Caco-2 (cell line): ENCODE results near the gene CABP2. TPM values are rescaled to one million over a fixed set of nuclear protein-coding genes. Genes with fewer than 3 reads are reported as not detected.
A peak's percentile ranks its signal among the peaks of the same experiment; 100 is the strongest.

Source experiments
- Bru-seq: library from RNA; stranded (reverse); fragments of 400-500 nt; gene quantifications from one replicate; lab custom pipeline; 2021; lab: Mats Ljungman, UMichigan
- BruChase-seq, 2 experiments: library from RNA; stranded (reverse); fragments of 400-500 nt; gene quantifications; one replicate each; lab custom pipeline; 2021; lab: Mats Ljungman, UMichigan
- BruUV-seq: library from RNA; stranded (reverse); fragments of 400-500 nt; replicated peaks from 2 replicates; lab custom pipeline; 2021; lab: Mats Ljungman, UMichigan
- CTCF ChIA-PET: fragments of 300-600 bp; sonication (Branson Sonifier 250); formaldehyde crosslinking; loops from one replicate; lab custom pipeline; 2022; ENCODE audit warnings: antibody characterized with exemption; lab: Charles Lee
- POLR2A ChIA-PET: fragments of 300-600 bp; sonication (Branson Sonifier 250); formaldehyde crosslinking; loops from one replicate; lab custom pipeline; 2022; ENCODE audit warnings: antibody characterized with exemption; lab: Charles Lee
- DNase-seq, 2 experiments: peaks; one replicate each; pipeline versions ENCODE4 v3.0.0 to v3.0.0-alpha.2; 2020 to 2022
- H3K27me3 ChIP-seq: replicated peaks from 2 replicates; pipeline ENCODE4 v1.6.0; 2011; ENCODE audit warnings: low read length; ENCODE audit not compliant: control insufficient read depth, insufficient read depth
- H3K36me3 ChIP-seq: 2 replicates; pipeline ENCODE4 v1.5.1; 2011; ENCODE audit warnings: low read length; ENCODE audit not compliant: control insufficient read depth, insufficient read depth
- H3K4me1 ChIP-seq: fragments of 250-450 bp; sonication (Bioruptor Pico); 2 replicates; pipeline ENCODE4 v1.5.1; 2020; ENCODE audit warnings: mild to moderate bottlenecking
- H3K4me3 ChIP-seq: 2 replicates; pipeline ENCODE4 v1.5.1; 2011; ENCODE audit warnings: low read depth, mild to moderate bottlenecking, control low read depth, low read length
- H3K9me3 ChIP-seq: fragments of 250-450 bp; sonication (Bioruptor Pico); 2 replicates; pipeline ENCODE4 v1.5.1; 2020; ENCODE audit warnings: mild to moderate bottlenecking, moderate library complexity
- H3K27ac Mint-ChIP-seq: one replicate; pipeline ENCODE4 v1.8.0; 2022; ENCODE audit warnings: mixed read lengths; ENCODE audit not compliant: unreplicated experiment
- H3K27me3 Mint-ChIP-seq: one replicate; pipeline ENCODE4 v1.8.0; 2022; ENCODE audit warnings: mixed read lengths; ENCODE audit not compliant: insufficient read depth, unreplicated experiment
- H3K36me3 Mint-ChIP-seq: one replicate; pipeline ENCODE4 v1.8.0; 2022; ENCODE audit warnings: mild to moderate bottlenecking, mixed read lengths; ENCODE audit not compliant: insufficient read depth, unreplicated experiment
- H3K4me1 Mint-ChIP-seq: one replicate; pipeline ENCODE4 v1.8.0; 2022; ENCODE audit warnings: low read depth, mixed read lengths; ENCODE audit not compliant: unreplicated experiment
- H3K4me3 Mint-ChIP-seq: one replicate; pipeline ENCODE4 v1.8.0; 2022; ENCODE audit warnings: mild to moderate bottlenecking, moderate library complexity, mixed read lengths; ENCODE audit not compliant: unreplicated experiment
- H3K9me3 Mint-ChIP-seq: one replicate; pipeline ENCODE4 v1.8.0; 2022; ENCODE audit warnings: mixed read lengths; ENCODE audit not compliant: unreplicated experiment
- CTCF ChIP-seq, 2 experiments: fragments of 200-600 bp in 1 of 2; IDR thresholded peaks; 1 replicate in 1 of 2; 2 replicates in 1 of 2; pipeline versions ENCODE4 v1.5.1 to v1.8.0; 2011 to 2022; ENCODE audit warnings: antibody characterized with exemption in 1 of 2, control low read depth in 1 of 2, inconsistent platforms in 1 of 2, low read depth in 1 of 2, low read length in 1 of 2, mild to moderate bottlenecking in 1 of 2, moderate library complexity in 1 of 2; ENCODE audit not compliant: insufficient read depth in 1 of 2, severe bottlenecking in 1 of 2, unreplicated experiment in 1 of 2
- intact Hi-C: fragments of 100-400 bp; cut with micrococcal nuclease; formaldehyde crosslinking; loops from one replicate; pipeline ENCODE4 v1.10.0; 2022; ENCODE audit not compliant: unreplicated experiment
- long read RNA-seq: library from polyadenylated mRNA; stranded (forward); transcript quantifications from one replicate; pipeline ENCODE4 v2.0.0, GENCODE V29; 2022
- total RNA-seq: library from RNA; stranded (reverse); gene quantifications from 2 replicates; pipeline ENCODE4 v1.2.3, GENCODE V29; 2022

The CABP2 gene
- total RNA-seq, result not detected in 2 replicates
- not detected for Bru-seq, nascent RNA
- not detected for BruChase-seq, experiment 1, labeled RNA remaining after a 2-hour chase
- not detected for BruChase-seq, experiment 2, labeled RNA remaining after a 6-hour chase
- long read RNA-seq, result 0 reads

DNA sequence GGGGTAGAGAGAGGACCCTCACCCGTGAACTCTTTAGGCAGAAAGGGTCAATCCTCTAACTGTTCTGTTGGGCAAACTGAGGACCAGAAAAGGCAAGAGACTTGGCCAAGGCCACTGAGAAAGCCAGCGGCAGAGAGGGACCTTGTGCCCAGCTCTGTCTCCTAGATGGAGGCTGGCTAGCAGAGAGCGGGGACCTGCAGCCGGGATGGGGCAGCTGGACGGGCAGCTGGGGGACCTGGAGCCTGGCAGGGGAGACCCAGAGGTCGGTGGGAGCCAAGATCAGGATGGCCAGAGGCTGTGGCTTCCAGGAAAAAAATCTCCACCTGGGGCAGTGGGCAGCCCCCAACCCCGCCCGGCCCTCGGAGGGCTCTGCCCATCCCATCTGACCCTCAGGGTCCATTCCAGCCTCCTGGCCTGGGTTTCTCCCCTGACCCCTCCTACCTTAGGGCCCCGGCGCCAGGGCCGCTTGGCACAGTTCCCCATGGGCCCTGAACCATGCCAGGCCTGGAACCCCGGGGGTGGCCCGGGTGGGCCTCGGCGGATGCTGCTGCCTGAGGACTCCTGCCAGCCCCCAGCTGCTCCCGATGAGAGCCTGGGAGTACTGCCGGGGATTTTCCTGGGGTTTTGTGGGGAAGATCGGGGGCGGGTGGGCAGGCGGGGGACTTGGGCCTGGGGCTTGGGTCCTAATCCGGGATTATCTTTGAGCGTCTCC is at the start of gene CABP2:
TSS of gene CABP2 (minus strand) at position 603 of the 712 bp plus-strand sequence. CDS start at position 483, 120 bp downstream.
- intact Hi-C loops, result no loop called here
- H3K4me3 Mint-ChIP-seq, result no peak within 1 kb of the TSS
- BruUV-seq, result no TSS peak
- Histone ChIP-seq H3K4me3 (no peak within 1 kb of the TSS), H3K36me3 (no peaks in the 10 kb centered on the region), H3K4me1 (no peaks in the 10 kb centered on the region), H3K27me3 (no peaks in the 10 kb centered on the region), H3K9me3 (no peaks in the 10 kb centered on the region)
- H3K36me3 Mint-ChIP-seq, result no peaks in the 10 kb centered on the region
- DNase-seq, result peak in 1 of 2 experiments; percentile 36
- POLR2A ChIA-PET, result no interaction called here
- H3K4me1 Mint-ChIP-seq, result no peaks in the 10 kb centered on the region
- CTCF ChIA-PET, result interaction anchor here (0.5 to 0.6 kb wide), 2 partner anchors 70 to 1041 kb away, joined by 3 read pairs; no protein-coding TSS in a partner anchor
- no peak for TF ChIP-seq CTCF (IDR thresholded peaks at IDR 0.05; ENCODE audit: insufficient read depth in 1 of 2, low read depth in 1 of 2, low read length in 1 of 2, severe bottlenecking in 1 of 2, unreplicated experiment in 1 of 2)
- H3K27me3 Mint-ChIP-seq, result no peaks in the 10 kb centered on the region
- no peak within 1 kb of the TSS for H3K27ac Mint-ChIP-seq
- H3K9me3 Mint-ChIP-seq, result peaks cover 14% of the 10 kb centered on the region

- BruUV-seq, result TSS peak; percentile 92
- 0 out of 2 replicates have a peak, but pooled peaks cover 3% of the 10 kb centered on the region for H3K9me3 ChIP-seq
- TF ChIP-seq CTCF (IDR thresholded peaks at IDR 0.05; ENCODE audit: insufficient read depth in 1 of 2, low read depth in 1 of 2, low read length in 1 of 2, severe bottlenecking in 1 of 2, unreplicated experiment in 1 of 2), result peak; percentile 97
- POLR2A ChIA-PET, result interaction anchor here (0.5 to 2.8 kb wide), 6 partner anchors 8 to 130 kb away, joined by 3 to 16 read pairs (median 4); partner anchors contain the start of genes CORO1B and GSTP1
- Mint-ChIP-seq H3K36me3 (no peaks in the 10 kb centered on the region), H3K27ac (peak overlapping the region; percentile 91), H3K4me1 (peaks cover 30% of the 10 kb centered on the region), H3K4me3 (peak overlapping the region; percentile 69), H3K27me3 (no peaks in the 10 kb centered on the region), H3K9me3 (no peaks in the 10 kb centered on the region)
- no peaks in the 10 kb centered on the region for H3K36me3 ChIP-seq
- H3K27me3 ChIP-seq, result no peaks in the 10 kb centered on the region
- CTCF ChIA-PET, result interaction anchor here (0.6 to 3.8 kb wide), 11 partner anchors 8 to 478 kb away, joined by 3 to 35 read pairs (median 5); partner anchors contain the start of genes GSTP1 and NUDT8
- intact Hi-C loops, result loop anchor here (1.0 to 2.0 kb wide), 5 partner anchors 8 to 86 kb away; partner anchors contain the start of gene NDUFV1
- DNase-seq, result peak; percentile 89 to 91
- peak overlapping the region; percentile 28 for H3K4me3 ChIP-seq
- peaks cover 20% of the 10 kb centered on the region for H3K4me1 ChIP-seq
These were observed 49.6 kb upstream of the CABP2 start for GRCh38 chr11:67572747-67573419.

- Histone ChIP-seq H3K4me1 (peaks cover 16% of the 10 kb centered on the region), H3K9me3 (0 out of 2 replicates have a peak, but pooled peaks cover 3% of the 10 kb centered on the region), H3K4me3 (no peak overlapping the region), H3K36me3 (no peaks in the 10 kb centered on the region), H3K27me3 (no peaks in the 10 kb centered on the region)
- no peaks in the 10 kb centered on the region for H3K27me3 Mint-ChIP-seq
- POLR2A ChIA-PET, result interaction anchor here (0.9 to 2.8 kb wide), 3 partner anchors 11 to 107 kb away, joined by 3 to 16 read pairs (median 4); partner anchors contain the start of gene GSTP1
- BruUV-seq, result no TSS peak
- DNase-seq, result no peak
- TF ChIP-seq CTCF (IDR thresholded peaks at IDR 0.05; ENCODE audit: insufficient read depth in 1 of 2, low read depth in 1 of 2, low read length in 1 of 2, severe bottlenecking in 1 of 2, unreplicated experiment in 1 of 2), result no peak
- intact Hi-C loops, result loop anchor here (1.0 to 2.0 kb wide), 4 partner anchors 9 to 86 kb away; partner anchors contain the start of gene NDUFV1
- no peaks in the 10 kb centered on the region for H3K36me3 Mint-ChIP-seq
- no peak overlapping the region for H3K27ac Mint-ChIP-seq
- peaks cover 30% of the 10 kb centered on the region for H3K4me1 Mint-ChIP-seq
- CTCF ChIA-PET, result interaction anchor here (0.6 to 3.8 kb wide), 10 partner anchors 8 to 87 kb away, joined by 3 to 35 read pairs (median 4); partner anchors contain the start of genes GSTP1 and NUDT8
- H3K4me3 Mint-ChIP-seq, result no peak overlapping the region
- H3K9me3 Mint-ChIP-seq, result no peaks in the 10 kb centered on the region
These were observed 49.1 kb upstream of the CABP2 start for GRCh38 chr11:67572305-67572704.
